WERI-Rb-1 (cell line): Measurements from ENCODE around the gene AFG1L.

Source experiments
- DNase-seq: peaks from one replicate; pipeline ENCODE4 v3.0.0-alpha.2; 2020
- H3K27ac ChIP-seq: fragments of 250-450 bp; sonication (Bioruptor Pico); 2 replicates; pipeline ENCODE4 v1.5.1; 2020; ENCODE audit warnings: mild to moderate bottlenecking, moderate library complexity
- H3K27me3 ChIP-seq: fragments of 250-450 bp; sonication (Bioruptor Pico); 2 replicates; pipeline ENCODE4 v1.5.1; 2021; ENCODE audit warnings: mild to moderate bottlenecking, low read depth, moderate library complexity; ENCODE audit not compliant: insufficient read depth, severe bottlenecking
- H3K36me3 ChIP-seq: fragments of 250-450 bp; sonication (Bioruptor Pico); 2 replicates; pipeline ENCODE4 v1.5.1; 2020; ENCODE audit warnings: mild to moderate bottlenecking, moderate library complexity
- H3K4me3 ChIP-seq: 2 replicates; pipeline ENCODE4 v1.5.1; 2011; ENCODE audit warnings: low read depth, mild to moderate bottlenecking, control low read depth, low read length
- H3K9me3 ChIP-seq: fragments of 250-450 bp; sonication (Bioruptor Pico); 2 replicates; pipeline ENCODE4 v1.5.1; 2021; ENCODE audit warnings: mild to moderate bottlenecking, moderate library complexity; ENCODE audit not compliant: severe bottlenecking
- TF ChIP-seq, protein P1 (sequence below): IDR thresholded peaks from 2 replicates; pipeline ENCODE4 v1.5.1; 2011; ENCODE audit warnings: low read depth, mild to moderate bottlenecking, control low read depth, inconsistent platforms, low read length

Gene AFG1L

GRCh38 chr6:108492131-108492766 lies 197.4 kb downstream of the AFG1L start:
- TF ChIP-seq, protein P1, sequence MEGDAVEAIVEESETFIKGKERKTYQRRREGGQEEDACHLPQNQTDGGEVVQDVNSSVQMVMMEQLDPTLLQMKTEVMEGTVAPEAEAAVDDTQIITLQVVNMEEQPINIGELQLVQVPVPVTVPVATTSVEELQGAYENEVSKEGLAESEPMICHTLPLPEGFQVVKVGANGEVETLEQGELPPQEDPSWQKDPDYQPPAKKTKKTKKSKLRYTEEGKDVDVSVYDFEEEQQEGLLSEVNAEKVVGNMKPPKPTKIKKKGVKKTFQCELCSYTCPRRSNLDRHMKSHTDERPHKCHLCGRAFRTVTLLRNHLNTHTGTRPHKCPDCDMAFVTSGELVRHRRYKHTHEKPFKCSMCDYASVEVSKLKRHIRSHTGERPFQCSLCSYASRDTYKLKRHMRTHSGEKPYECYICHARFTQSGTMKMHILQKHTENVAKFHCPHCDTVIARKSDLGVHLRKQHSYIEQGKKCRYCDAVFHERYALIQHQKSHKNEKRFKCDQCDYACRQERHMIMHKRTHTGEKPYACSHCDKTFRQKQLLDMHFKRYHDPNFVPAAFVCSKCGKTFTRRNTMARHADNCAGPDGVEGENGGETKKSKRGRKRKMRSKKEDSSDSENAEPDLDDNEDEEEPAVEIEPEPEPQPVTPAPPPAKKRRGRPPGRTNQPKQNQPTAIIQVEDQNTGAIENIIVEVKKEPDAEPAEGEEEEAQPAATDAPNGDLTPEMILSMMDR: peak; percentile 46
- no peaks in the 10 kb centered on the region for H3K9me3 ChIP-seq
- no peak overlapping the region for H3K4me3 ChIP-seq
- no peaks in the 10 kb centered on the region for H3K27me3 ChIP-seq
- H3K36me3 ChIP-seq: no peaks in the 10 kb centered on the region
- no peak overlapping the region for H3K27ac ChIP-seq
- DNase-seq: peak; percentile 9

DNA sequence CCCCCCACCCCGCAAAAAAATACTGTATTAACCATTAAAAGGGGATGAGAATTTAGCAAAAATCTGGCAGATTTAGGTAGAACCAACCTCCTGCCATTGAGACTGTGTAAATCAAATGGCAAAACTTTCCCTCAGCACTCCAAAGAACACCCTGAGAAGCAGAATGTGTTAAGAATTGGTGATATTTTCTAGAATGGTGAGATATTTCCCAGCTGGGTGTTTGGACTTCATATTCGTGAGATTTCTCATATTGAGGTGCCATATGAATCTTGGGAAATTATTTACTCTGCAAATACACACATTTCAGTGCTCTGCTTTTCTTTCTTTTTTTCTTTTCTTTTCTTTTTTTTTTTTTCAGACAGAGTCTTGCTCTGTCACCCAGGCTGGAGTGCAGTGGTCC lies 199.6 kb downstream of the AFG1L start:
- TF ChIP-seq, protein P1: no peak
- no peak for DNase-seq
- Histone ChIP-seq H3K36me3 (no peaks in the 10 kb centered on the region), H3K4me3 (no peak overlapping the region), H3K27ac (no peak overlapping the region), H3K9me3 (no peaks in the 10 kb centered on the region), H3K27me3 (no peaks in the 10 kb centered on the region)

DNA sequence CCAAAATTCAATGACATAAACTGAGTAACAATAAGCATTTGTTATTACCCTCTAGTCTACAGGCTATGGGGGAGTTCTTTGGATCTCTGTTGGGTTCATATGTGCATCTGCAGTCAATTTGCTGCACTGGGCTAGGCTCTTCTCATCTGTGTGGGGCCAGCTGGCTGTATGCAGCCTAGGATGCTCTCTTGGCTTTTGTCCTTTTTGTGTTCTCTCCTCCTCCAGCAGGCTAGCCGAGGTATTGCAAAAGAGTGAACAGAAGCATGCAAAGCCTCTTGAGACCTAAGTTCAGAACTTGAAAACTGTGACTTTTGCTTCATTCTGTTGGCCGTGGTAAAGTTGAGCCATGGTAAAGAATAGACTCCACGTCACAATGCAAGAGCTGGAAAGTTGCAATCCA lies 203.0 kb downstream of the AFG1L start:
- Histone ChIP-seq H3K4me3 (no peak overlapping the region), H3K9me3 (no peaks in the 10 kb centered on the region), H3K36me3 (no peaks in the 10 kb centered on the region), H3K27me3 (no peaks in the 10 kb centered on the region), H3K27ac (no peak overlapping the region)
- DNase-seq: peak; percentile 50
- TF ChIP-seq, protein P1: peak; percentile 67

- DNase-seq: no peak
- Histone ChIP-seq H3K27ac (no peak overlapping the region), H3K27me3 (no peaks in the 10 kb centered on the region), H3K36me3 (no peaks in the 10 kb centered on the region), H3K4me3 (no peak overlapping the region), H3K9me3 (no peaks in the 10 kb centered on the region)
- TF ChIP-seq, protein P1: no peak
Measured at GRCh38 chr6:108501559-108501958, 206.7 kb downstream of the AFG1L start.

GRCh38 chr6:108502832-108503231 lies 208.0 kb downstream of the AFG1L start:
- TF ChIP-seq, protein P1: no peak
- Histone ChIP-seq H3K27ac (no peak overlapping the region), H3K27me3 (no peaks in the 10 kb centered on the region), H3K4me3 (no peak overlapping the region), H3K9me3 (no peaks in the 10 kb centered on the region), H3K36me3 (no peaks in the 10 kb centered on the region)
- DNase-seq: no peak

DNA sequence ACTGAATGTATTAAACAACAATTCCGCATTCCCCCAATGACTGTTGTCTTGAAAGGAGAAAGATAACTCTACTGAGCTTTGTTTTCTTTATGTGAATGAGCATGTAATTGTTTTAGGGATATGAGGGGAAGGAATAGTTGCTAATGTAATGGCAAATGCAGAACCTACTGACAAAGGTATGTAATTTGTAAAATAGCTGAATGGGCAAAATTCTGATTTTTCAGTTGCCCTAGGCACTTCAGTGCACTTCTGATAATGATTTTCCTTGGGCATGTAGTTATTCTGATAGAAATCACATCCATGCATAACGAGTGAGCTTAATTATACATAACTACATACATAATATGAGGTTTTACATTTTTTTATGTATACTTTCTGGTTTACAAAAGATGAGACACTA lies 212.5 kb downstream of the AFG1L start:
- no peak overlapping the region for H3K4me3 ChIP-seq
- no peak for DNase-seq
- H3K27ac ChIP-seq: no peak overlapping the region
- TF ChIP-seq, protein P1: no peak
- H3K9me3 ChIP-seq: no peaks in the 10 kb centered on the region
- no peaks in the 10 kb centered on the region for H3K36me3 ChIP-seq
- H3K27me3 ChIP-seq: no peaks in the 10 kb centered on the region
